ENCODE data around the gene CACNG7.
A peak's percentile ranks its signal among the peaks of the same experiment; 100 is the strongest.

The CACNG7 gene

GRCh38 chr19:53992211-53992610 lies 83.1 kb downstream of the CACNG7 start:
- Mint-ChIP-seq H3K27ac (no peak overlapping the region), H3K36me3 (no peaks in the 10 kb centered on the region), H3K4me1 (peaks cover 7% of the 10 kb centered on the region), H3K9me3 (no peaks in the 10 kb centered on the region), H3K4me3 (peak overlapping the region; percentile 33)
- DNase-seq (ENCODE audit: low spot score in 2 of 2): no peak
- no peak for ATAC-seq

- no peak overlapping the region for H3K4me3 Mint-ChIP-seq
- H3K36me3 Mint-ChIP-seq: no peaks in the 10 kb centered on the region
- H3K4me1 Mint-ChIP-seq: peaks cover 7% of the 10 kb centered on the region
- H3K27ac Mint-ChIP-seq: no peak overlapping the region
- H3K9me3 Mint-ChIP-seq: no peaks in the 10 kb centered on the region
- no peak for ATAC-seq
- DNase-seq (ENCODE audit: low spot score in 2 of 2): no peak
These were observed 83.7 kb downstream of the CACNG7 start for GRCh38 chr19:53992815-53993214.

- Mint-ChIP-seq H3K4me1 (peaks cover 7% of the 10 kb centered on the region), H3K9me3 (no peaks in the 10 kb centered on the region), H3K27ac (no peak overlapping the region), H3K4me3 (no peak overlapping the region), H3K36me3 (no peaks in the 10 kb centered on the region)
- DNase-seq (ENCODE audit: low spot score in 2 of 2) (no peak), ATAC-seq (no peak)
These were observed 84.4 kb downstream of the CACNG7 start for GRCh38 chr19:53993448-53993847.
